Astrocyte of the spinal cord (primary cell): Measurements from ENCODE around the gene MIPEP.

Experiments used
- DNase-seq: peaks from one replicate; pipeline ENCODE4 v3.0.0; 2011; ENCODE audit warnings: low read depth, low spot score
- H3K4me3 ChIP-seq: 2 replicates; pipeline ENCODE4 v1.5.1; 2011; ENCODE audit warnings: low read depth, mild to moderate bottlenecking, low read length, moderate library complexity
- CTCF ChIP-seq: IDR thresholded peaks from 2 replicates; pipeline ENCODE4 v1.5.1; 2012; ENCODE audit warnings: low read depth, mild to moderate bottlenecking, low read length, inconsistent platforms
- in situ Hi-C: cut with HindIII; loops from 2 replicates; pipeline ENCODE4 v1.10.0; 2017; ENCODE audit warnings: low sequenced_read_pairs

MIPEP gene

DNA sequence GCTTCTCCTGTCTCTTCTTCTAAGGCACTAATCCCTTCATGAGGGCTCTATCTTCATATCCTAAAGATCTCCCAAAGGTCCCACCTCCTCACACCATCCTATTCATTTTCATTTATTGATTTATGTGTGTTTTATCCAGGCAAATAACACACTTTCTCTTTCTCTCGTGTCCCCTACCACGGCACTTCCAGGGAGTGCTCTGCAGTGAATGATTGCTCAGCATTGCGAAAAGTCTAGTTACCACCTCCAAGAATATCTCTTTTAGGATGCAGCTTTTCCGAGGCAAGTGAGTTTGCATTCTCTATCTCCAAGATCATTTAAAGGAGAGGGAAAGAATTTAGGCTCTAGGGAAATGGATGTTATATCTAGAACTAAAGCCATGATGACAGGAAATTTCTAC lies 101.7 kb downstream of the MIPEP start:
- in situ Hi-C loops: no loop called here
- TF ChIP-seq CTCF: no peak
- no peak overlapping the region for H3K4me3 ChIP-seq
- DNase-seq: no peak

DNA sequence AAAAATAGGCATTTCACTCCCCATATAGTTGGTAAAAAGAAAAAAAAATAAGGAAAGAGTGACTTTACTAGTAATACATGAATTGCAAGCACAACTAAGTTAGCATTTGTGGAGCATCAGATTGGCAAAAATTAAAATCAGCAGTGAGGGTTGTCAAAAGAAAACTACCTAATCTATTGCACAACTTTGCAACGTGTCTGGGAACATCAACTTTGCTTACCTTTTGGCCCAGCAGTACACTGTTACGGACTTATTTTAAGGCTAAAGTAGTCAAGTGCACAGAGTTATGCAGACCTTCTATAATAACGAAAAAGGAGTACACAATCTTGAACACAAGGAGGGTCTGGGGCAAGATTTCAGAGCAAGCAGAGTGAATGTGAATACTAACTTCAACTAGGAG lies 102.6 kb downstream of the MIPEP start:
- in situ Hi-C loops: no loop called here
- TF ChIP-seq CTCF: no peak
- no peak for DNase-seq
- H3K4me3 ChIP-seq: no peak overlapping the region

DNA sequence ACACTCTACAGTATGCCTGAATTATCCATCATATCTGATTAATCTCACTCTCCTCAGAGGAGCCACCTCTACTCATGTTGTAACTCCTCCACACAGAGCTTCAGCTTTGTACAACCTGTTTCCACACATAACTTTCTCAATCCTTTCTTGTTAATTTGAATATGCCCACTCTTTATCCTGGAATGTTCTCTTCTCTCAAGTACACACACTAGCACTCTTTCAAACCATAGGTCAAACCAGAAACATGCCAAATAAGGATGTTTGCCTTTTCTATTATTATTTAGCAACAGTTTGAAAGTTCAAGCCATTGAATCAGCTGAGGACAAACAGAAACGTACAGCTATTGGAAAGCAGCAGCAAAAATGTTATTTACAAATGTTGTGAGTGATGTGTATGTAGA lies 110.3 kb downstream of the MIPEP start:
- in situ Hi-C loops: no loop called here
- no peak for TF ChIP-seq CTCF
- DNase-seq: peak; percentile 62
- no peak overlapping the region for H3K4me3 ChIP-seq

GRCh38 chr13:23778002-23778652 lies 111.1 kb downstream of the MIPEP start:
- H3K4me3 ChIP-seq: no peak overlapping the region
- DNase-seq: no peak
- TF ChIP-seq CTCF: peak; percentile 25
- in situ Hi-C loops: no loop called here

GRCh38 chr13:23777575-23777870 lies 111.7 kb downstream of the MIPEP start:
- DNase-seq: no peak
- TF ChIP-seq CTCF: no peak
- in situ Hi-C loops: no loop called here
- no peak overlapping the region for H3K4me3 ChIP-seq

- H3K4me3 ChIP-seq: no peak overlapping the region
- no peak for DNase-seq
- TF ChIP-seq CTCF: no peak
- in situ Hi-C loops: no loop called here
Observed at GRCh38 chr13:23776698-23777574, 112.3 kb downstream of the MIPEP start.
